GM18907 (cell line): ENCODE data around the gene PRKCQ.

Experiments
- ATAC-seq: cut with Tn5 transposase; IDR thresholded peaks from one replicate; pipeline ENCODE4 v1.9.1; 2021; ENCODE audit warnings: mild to moderate bottlenecking, moderate library complexity; ENCODE audit not compliant: unreplicated experiment

The PRKCQ gene

DNA sequence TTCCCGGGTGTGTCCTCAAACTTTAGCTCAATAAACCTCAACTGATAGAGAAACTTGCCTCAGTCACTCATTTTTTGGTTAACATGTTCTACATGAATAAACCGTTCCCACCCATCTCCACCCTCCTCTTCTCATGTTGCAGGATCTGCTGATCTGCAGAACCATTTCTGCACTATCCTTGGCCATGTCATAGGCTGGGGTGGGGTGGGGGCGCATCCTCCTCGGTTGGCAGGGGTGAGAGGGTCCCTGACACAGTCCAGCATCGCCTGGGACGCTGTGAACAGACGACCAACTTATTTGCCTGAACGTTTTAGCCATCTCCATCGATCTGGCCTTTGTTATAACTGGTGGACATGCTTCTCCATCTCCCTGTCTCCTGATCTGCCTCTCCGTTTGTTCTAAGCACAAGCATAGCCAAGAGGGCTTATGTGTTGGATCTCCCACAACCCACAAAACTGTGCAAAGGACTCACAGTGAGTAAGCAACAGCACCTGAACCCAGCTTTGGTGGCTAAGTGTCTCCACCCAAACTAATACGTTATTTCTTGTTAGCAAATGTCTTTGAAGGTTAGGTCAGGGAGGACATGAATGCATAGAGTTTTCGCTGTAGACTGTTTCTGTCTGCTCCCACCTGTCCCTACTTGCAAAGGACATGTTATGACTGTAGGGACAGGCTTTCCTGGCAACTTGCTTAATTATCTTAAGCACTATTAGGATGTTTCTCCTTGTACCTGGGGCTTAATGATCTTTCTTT is 51.7 kb downstream of the PRKCQ start:
- no peak for ATAC-seq

- no peak for ATAC-seq
Observed at GRCh38 chr10:6525599-6526165, 54.4 kb downstream of the PRKCQ start.

DNA sequence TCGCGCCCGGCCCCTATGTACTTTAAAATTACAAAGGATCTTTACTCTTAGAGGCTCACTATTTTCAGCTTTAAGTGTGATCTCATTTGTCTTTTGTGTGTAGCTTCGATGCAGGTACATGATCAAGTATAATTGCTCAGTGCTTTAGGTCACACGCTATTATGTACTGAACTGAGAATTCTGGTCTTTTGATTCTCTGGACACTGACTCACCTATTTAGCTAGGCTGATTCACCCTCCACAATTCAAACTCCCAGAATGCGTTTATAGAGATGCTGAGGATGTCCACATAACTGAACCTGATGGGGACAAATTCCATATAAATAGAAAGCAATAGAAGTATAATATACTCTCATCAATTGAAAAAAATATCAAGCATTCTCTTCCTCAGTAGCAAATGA is 57.8 kb downstream of the PRKCQ start:
- ATAC-seq = no peak

DNA sequence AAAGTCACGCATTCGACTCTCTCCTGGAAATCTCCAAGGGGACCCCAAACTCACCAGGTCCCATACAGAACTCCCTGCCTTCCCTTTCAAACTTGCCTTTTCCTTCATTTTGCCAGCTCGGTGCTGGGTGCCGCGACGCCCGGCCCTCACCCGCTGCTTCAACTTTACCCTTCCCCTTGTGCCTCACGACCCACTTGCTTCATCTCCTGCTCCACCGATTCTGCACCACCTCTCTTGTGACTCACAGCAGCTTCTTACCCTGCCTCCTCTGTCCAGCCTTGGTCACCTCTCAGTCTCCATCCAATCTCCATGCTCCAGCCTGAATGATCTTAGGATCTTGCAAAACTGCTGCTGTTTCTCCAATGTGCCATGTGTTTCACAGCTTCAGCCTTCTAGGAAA is 59.9 kb downstream of the PRKCQ start:
- ATAC-seq = no peak

DNA sequence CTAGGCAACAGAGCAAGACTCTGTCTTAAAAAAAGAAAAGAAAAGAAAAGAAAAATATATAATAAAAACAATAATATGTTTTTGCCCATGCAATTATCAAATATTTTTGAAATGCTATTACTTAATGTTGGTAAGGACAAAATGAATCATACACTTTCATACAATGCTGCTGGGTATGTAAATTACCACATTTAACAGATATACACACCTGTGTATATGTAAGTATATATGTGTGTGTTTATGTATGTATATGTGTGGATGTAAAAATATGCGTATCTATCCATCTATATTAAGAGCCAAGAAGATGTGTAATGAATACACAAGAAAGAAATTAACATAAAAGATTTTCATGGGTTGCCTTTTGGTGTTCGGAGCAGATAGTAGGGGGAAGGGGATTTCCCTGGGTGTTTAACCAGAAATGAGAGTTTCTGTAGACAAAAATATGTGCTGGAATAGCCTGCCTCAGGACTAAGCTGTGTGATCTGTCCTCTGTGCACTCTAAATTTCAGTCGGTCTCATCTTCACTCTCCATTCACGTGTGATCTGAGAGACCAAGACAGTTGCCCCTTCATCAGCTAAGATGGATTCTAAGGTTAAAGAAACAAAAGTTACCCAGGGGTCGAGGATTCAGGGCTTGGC is 61.2 kb downstream of the PRKCQ start:
- no peak for ATAC-seq

DNA sequence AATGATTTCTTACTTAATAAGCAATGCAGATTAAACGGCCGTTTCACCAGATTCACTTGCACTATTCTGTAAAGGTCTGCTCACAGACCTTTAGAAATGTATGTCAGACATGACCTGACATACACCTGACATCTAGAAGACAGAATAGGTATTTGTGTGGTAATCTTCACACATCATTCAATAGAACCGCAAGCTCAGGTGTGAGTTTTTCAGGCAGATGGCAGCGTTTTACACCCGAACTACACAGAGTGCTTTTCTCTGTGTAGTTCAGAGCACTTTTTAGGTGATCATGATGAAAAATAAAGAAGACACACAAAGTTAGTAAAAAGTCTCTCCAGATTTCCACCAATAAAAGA is 63.2 kb downstream of the PRKCQ start:
- ATAC-seq = no peak

DNA sequence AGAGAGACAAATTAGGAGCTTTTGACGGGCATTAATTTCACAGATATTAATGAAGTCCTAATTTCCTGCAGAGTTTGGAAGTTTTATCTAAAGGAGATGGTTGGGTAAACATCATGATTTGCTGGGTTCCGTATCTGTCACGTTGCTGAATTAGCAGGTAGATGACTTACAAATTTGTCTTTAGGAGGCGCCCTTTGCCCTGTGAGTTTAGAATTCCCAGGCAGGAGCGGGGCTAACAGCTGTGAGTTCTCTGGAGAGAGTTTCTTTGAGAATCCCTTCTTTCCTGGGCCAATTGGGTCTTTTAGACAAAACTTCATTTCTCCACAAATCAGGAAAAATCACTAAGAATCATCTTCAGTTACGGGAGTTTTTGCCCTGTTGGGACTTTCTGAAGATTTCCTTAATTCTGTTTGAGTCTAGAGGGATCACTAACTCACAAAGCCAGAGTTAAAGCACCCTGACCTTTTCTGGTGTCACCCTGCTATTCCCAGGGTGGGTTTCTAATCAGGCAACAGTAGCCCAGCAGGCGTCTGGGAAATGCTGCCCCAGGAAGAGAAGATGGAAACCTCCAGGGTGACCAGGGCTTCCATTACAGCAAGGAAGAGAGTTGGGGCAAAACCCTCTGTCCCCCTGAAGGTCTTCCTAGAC is 63.7 kb downstream of the PRKCQ start:
- ATAC-seq = no peak

GRCh38 chr10:6514844-6515780 is 65.0 kb downstream of the PRKCQ start:
- ATAC-seq = no peak

GRCh38 chr10:6514180-6514579 is 65.9 kb downstream of the PRKCQ start:
- no peak for ATAC-seq

- no peak for ATAC-seq
Observed at GRCh38 chr10:6513476-6513875, 66.6 kb downstream of the PRKCQ start.

GRCh38 chr10:6512182-6512581 is 67.9 kb downstream of the PRKCQ start:
- ATAC-seq = no peak

DNA sequence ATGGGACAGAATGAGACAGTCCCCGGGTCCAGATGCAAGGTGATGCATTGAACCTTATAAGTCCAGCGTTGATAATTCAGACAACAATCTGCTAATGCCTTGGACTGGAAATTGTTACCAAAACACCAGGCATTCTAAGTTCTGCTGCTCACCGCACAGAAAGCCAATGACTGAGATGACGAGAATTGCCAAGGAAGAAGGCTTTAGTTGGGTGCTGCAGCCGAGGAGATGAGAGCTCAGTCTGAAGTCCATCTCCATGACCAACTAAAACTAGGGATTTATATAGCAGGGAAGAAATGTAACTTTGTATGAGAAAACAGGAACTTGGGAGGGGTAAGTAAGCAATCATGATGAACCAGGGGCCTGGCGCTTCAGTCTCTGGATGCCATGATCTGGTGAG is 68.7 kb downstream of the PRKCQ start:
- no peak for ATAC-seq

- peak; percentile 96 for ATAC-seq
Observed at GRCh38 chr10:6507311-6507710, 72.8 kb downstream of the PRKCQ start.

DNA sequence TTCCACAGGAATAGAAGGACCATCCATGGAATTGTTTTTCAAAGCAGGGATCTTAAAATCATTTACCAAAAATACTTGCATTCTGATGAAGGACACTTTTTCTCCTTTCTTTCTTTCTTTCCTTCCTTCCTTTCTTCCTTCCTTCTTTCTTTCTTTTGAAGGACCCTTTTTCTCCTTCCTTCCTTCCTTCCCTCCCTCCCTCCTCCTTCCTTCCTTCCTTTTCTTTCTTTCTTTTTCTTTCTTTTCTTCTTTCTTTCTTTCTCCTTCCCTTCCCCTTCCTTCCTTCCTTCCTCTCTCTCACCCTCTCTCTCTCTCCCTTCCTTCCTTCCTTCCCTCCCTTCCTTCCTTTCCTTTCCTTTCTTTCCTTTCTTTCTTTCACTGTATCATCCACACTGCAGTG is 74.8 kb downstream of the PRKCQ start:
- ATAC-seq = no peak

DNA sequence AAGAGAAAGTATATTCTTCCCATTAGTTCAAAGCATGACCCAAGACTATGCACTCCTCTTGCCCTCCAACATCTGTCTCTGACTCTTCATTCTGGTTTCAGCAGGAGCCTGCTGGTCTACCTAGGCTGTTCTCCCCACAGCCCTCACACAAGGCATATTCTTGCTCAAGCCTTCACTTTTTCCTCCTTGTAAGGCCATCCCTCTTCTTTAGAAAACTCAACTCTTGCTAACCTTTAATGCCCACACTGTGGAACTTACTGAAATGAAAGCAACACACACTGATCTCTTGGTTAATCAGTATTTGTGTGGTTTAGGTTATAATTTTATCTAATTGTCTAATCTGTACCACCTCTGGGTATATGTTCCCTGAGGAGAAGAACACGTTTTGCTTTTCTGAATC is 75.8 kb downstream of the PRKCQ start:
- ATAC-seq = no peak

- no peak for ATAC-seq
Observed at GRCh38 chr10:6503171-6503570, 76.9 kb downstream of the PRKCQ start.

DNA sequence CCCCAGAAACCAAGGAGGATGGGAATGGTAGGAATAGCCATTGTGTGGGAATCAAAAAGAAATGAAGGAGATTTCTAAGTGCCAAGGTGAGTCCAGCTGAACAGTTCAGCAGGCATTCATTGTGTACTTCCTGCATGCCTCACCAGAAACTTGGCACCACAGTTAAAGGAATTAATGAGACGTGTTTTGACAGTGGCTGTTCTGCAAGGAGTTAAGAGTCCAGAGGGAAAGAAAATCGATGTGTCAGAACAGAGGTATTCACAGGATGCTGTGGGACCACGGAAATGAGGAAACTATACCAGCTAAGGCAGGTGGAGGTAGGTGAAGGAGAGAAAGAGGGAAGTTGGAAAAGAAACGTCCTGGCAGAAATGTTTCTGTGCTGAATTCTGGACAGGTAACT is 78.1 kb downstream of the PRKCQ start:
- ATAC-seq = no peak

- ATAC-seq = no peak
Observed at GRCh38 chr10:6499974-6500373, 80.1 kb downstream of the PRKCQ start.

DNA sequence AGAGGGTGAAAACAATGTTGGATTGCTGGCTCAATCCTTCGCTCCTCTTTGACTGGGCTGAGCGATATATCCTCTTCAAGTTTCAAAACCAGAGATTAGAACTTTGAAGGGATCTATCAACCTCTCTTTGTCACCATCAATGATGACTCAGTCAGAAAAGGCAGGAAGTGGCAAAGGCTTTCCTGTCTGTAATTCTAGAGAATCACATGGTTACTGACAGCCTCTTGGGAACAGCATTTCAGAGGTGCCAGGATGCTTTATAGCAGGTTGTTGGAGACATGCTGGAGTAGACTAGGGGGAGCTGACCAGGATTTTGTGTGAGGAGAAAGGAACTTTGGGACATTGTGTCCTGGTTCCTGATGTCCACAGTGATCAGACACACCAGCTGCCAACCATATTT is 81.3 kb downstream of the PRKCQ start:
- ATAC-seq = no peak

GRCh38 chr10:6497620-6498019 is 82.5 kb downstream of the PRKCQ start:
- no peak for ATAC-seq
